ENCODE results near the gene CELSR1.

Gene CELSR1

GRCh38 chr22:46574993-46575910 is 37.8 kb upstream of the CELSR1 start:
- no peak for DNase-seq

- no peak for DNase-seq
Observed at GRCh38 chr22:46574438-46574992, 37.1 kb upstream of the CELSR1 start.

GRCh38 chr22:46573781-46574437 is 36.5 kb upstream of the CELSR1 start:
- DNase-seq: no peak

- no peak for DNase-seq
Observed at GRCh38 chr22:46572911-46573780, 35.7 kb upstream of the CELSR1 start.

GRCh38 chr22:46571642-46572250 is 34.3 kb upstream of the CELSR1 start:
- no peak for DNase-seq

- DNase-seq: no peak
Observed at GRCh38 chr22:46569848-46570695, 32.7 kb upstream of the CELSR1 start.

GRCh38 chr22:46569055-46569847 is 31.8 kb upstream of the CELSR1 start:
- DNase-seq: no peak

- no peak for DNase-seq
Observed at GRCh38 chr22:46568102-46568809, 30.8 kb upstream of the CELSR1 start.

GRCh38 chr22:46567471-46567870 is 30.1 kb upstream of the CELSR1 start:
- DNase-seq: no peak

- no peak for DNase-seq
Observed at GRCh38 chr22:46564084-46564714, 26.8 kb upstream of the CELSR1 start.

GRCh38 chr22:46563381-46564083 is 26.1 kb upstream of the CELSR1 start:
- DNase-seq: peak; percentile 25

- DNase-seq: peak; percentile 19
Observed at GRCh38 chr22:46561435-46561905, 24.1 kb upstream of the CELSR1 start.

- no peak for DNase-seq
Observed at GRCh38 chr22:46560696-46561295, 23.4 kb upstream of the CELSR1 start.

GRCh38 chr22:46557736-46558480 is 20.5 kb upstream of the CELSR1 start:
- no peak for DNase-seq

GRCh38 chr22:46556775-46557174 is 19.4 kb upstream of the CELSR1 start:
- DNase-seq: no peak

- DNase-seq: no peak
Observed at GRCh38 chr22:46553189-46553588, 15.8 kb upstream of the CELSR1 start.

- no peak for DNase-seq
Observed at GRCh38 chr22:46551996-46552395, 14.6 kb upstream of the CELSR1 start.
